ENCODE results near the gene SCN5A. TPM values are rescaled to one million over a fixed set of nuclear protein-coding genes. Genes with fewer than 3 reads are reported as not detected.

The SCN5A gene
- total RNA-seq, 2 donors from 2014 or later = 4.5 to 5.6 TPM

- Histone ChIP-seq H3K36me3 (ENCODE audit: control insufficient read depth, insufficient read depth, low read length) (peaks cover 47% of the 10 kb centered on the region), H3K4me1 (ENCODE audit: control insufficient read depth, insufficient read depth, low read length) (no peaks in the 10 kb centered on the region), H3K27me3 (ENCODE audit: control insufficient read depth, insufficient read depth, low read length, poor library complexity, severe bottlenecking) (no peaks in the 10 kb centered on the region), H3K4me3 (ENCODE audit: low read length) (no peak overlapping the region), H3K27ac (ENCODE audit: low read depth, low read length) (no peak overlapping the region), H3K9me3 (ENCODE audit: control insufficient read depth, low read length) (no peaks in the 10 kb centered on the region), H3K9ac (ENCODE audit: extremely low read depth, low read length, poor library complexity, severe bottlenecking) (no peak overlapping the region)
- Mint-ChIP-seq H3K36me3 (ENCODE audit: low read depth) (peaks cover 35% of the 10 kb centered on the region), H3K4me3 (no peak overlapping the region), H3K27me3 (ENCODE audit: insufficient read depth) (no peaks in the 10 kb centered on the region), H3K4me1 (no peaks in the 10 kb centered on the region), H3K27ac (no peak overlapping the region), H3K9me3 (no peaks in the 10 kb centered on the region)
- no peak for DNase-seq
- no peak for TF ChIP-seq CTCF (conservative IDR thresholded peaks at IDR 0.05)
- 97 to 100% methylated on average over 2 of the region's 2 CpGs for WGBS, 2 experiments (ENCODE audit: insufficient coverage in 1 of 2, insufficient read length in 1 of 2)
Observed at GRCh38 chr3:38507120-38507519, 142.4 kb downstream of the SCN5A start.

GRCh38 chr3:38500688-38501417 lies 148.6 kb downstream of the SCN5A start:
- DNase-seq = no peak
- Histone ChIP-seq H3K4me3 (ENCODE audit: low read length) (no peak overlapping the region), H3K36me3 (ENCODE audit: control insufficient read depth, insufficient read depth, low read length) (peaks cover 17% of the 10 kb centered on the region), H3K9me3 (ENCODE audit: control insufficient read depth, low read length) (no peaks in the 10 kb centered on the region), H3K9ac (ENCODE audit: extremely low read depth, low read length, poor library complexity, severe bottlenecking) (no peak overlapping the region), H3K4me1 (ENCODE audit: control insufficient read depth, insufficient read depth, low read length) (no peaks in the 10 kb centered on the region), H3K27me3 (ENCODE audit: control insufficient read depth, insufficient read depth, low read length, poor library complexity, severe bottlenecking) (no peaks in the 10 kb centered on the region), H3K27ac (ENCODE audit: low read depth, low read length) (no peak overlapping the region)
- H3K27me3 Mint-ChIP-seq (ENCODE audit: insufficient read depth) = no peaks in the 10 kb centered on the region
- H3K9me3 Mint-ChIP-seq = no peaks in the 10 kb centered on the region
- no peak overlapping the region for H3K4me3 Mint-ChIP-seq
- H3K4me1 Mint-ChIP-seq = peaks cover 5% of the 10 kb centered on the region
- WGBS, 2 experiments (ENCODE audit: insufficient coverage in 1 of 2, insufficient read length in 1 of 2) = 94% methylated on average over 2 of the region's 2 CpGs; no CpG with 5 or more reads in 1 of the 2 experiments
- H3K36me3 Mint-ChIP-seq (ENCODE audit: low read depth) = peaks cover 24% of the 10 kb centered on the region
- no peak overlapping the region for H3K27ac Mint-ChIP-seq
- TF ChIP-seq CTCF (conservative IDR thresholded peaks at IDR 0.05) = no peak

Other genes with a start within 250 kb of the SCN5A start
- 100 to 1,000 TPM; 108 to 112 TPM for gene ACVR2B, start 195.8 kb downstream of the SCN5A start, total RNA-seq
- gene EXOG, start 153.3 kb downstream of the SCN5A start, total RNA-seq = 10 to 100 TPM; 11.9 to 13.8 TPM
- gene SCN10A, start 166.5 kb upstream of the SCN5A start, total RNA-seq = not detected

Data from endodermal cell (in vitro differentiated cells).